Hematopoietic multipotent progenitor cell treated with erythropoietin and hydrocortisone succinate and interleukin-3 and kit ligand, for 17 days (in vitro differentiated cells): ENCODE measurements around the gene XAGE1A.
"Not testable (repeated sequence)": the region's sequence is repeated elsewhere in the genome, so short reads cannot be mapped to it uniquely, and the experiment has no call there.

Experiments
- DNase-seq: peaks from one replicate; pipeline ENCODE4 v3.0.0-alpha.2; 2015; ENCODE audit warnings: low spot score

The XAGE1A gene, protein sequence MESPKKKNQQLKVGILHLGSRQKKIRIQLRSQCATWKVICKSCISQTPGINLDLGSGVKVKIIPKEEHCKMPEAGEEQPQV

DNA sequence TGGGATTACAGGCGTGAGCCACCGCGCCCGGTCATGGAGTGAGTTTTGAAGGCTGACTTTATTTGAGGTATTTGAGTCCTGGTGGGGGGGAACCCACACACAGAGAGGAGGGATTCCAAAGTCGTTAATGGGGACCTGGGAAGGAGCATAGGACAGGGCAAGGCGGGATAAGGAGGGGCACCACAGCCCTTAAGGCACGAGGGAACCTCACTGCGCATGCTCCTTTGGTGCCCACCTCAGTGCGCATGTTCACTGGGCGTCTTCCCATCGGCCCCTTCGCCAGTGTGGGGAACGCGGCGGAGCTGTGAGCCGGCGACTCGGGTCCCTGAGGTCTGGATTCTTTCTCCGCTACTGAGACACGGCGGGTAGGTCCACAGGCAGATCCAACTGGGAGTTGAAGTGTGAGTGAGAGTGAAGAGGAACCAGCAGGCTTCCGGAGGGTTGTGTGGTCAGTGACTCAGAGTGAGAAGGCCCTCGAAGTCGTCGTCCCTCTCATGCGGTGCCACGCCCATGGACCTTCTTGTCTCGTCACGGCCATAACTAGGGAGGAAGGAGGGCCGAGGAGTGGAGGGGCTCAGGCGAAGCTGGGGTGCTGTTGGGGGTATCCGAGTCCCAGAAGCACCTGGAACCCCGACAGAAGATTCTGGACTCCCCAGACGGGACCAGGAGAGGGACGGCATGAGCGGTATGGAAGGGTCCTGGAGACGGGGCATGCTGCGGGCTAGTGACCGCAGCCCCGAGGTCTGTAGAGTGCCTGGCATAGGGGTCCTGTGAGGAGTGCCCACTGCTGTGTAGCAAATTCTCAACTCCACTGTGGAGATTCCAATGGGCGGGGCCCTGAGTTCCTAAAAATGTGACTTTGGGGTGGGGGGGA is at the start of gene XAGE1A:
Gene XAGE1A, plus strand, starts transcription at position 264 of the 874 bp plus-strand sequence. CDS start 1,554 bp downstream, outside the sequence.
- not testable (repeated sequence) for DNase-seq

DNA sequence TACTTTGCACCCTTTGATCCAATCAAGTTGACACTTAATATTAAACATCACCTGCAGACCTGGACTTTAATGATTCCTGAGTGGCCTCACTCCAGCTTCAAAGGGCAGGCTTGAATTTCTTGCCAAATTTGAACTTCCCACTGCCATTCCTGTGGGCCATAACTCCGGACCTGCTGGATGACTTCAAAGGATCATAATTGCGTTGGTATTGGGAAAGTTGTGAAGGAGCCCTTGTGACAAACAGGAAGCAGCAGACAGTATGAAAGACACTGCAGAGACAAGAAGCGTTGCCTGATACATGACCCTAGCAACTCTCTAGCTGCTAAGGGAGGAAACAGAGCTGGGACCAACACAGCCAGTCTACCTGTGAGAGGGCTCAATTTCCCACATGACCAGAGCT is 43.6 kb upstream of the XAGE1A start:
- not testable (repeated sequence) for DNase-seq

DNA sequence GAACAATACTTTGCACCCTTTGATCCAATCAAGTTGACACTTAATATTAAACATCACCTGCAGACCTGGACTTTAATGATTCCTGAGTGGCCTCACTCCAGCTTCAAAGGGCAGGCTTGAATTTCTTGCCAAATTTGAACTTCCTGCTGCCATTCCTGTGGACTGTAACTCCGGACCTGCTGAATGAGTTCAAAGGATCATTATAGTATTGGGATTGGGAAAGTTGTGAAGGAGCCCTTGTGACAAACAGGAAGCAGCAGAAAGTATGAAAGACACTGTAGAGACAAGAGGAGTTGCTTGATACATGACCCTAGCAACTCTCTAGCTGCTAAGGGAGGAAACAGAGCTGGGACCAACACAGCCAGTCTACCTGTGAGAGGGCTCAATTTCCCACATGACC is 24.3 kb upstream of the XAGE1A start:
- not testable (repeated sequence) for DNase-seq

DNA sequence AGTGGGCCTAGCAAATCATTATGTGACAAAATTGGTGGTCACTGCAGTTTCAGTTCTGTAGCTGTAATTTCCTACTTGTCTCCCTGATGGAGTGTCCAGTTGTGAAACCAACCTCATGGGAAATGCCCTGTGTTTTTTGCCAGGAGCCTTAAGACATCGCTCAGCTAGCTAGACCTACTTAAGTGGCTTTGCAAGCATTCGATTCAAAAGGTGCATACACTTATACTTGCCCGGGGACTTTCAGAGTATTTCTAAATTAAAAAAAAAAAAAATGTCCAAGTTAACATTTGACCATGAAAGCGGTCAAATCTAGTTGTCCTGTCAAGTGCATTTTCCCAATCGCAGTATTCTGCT is 788 bp downstream of the XAGE1A start:
- not testable (repeated sequence) for DNase-seq

DNA sequence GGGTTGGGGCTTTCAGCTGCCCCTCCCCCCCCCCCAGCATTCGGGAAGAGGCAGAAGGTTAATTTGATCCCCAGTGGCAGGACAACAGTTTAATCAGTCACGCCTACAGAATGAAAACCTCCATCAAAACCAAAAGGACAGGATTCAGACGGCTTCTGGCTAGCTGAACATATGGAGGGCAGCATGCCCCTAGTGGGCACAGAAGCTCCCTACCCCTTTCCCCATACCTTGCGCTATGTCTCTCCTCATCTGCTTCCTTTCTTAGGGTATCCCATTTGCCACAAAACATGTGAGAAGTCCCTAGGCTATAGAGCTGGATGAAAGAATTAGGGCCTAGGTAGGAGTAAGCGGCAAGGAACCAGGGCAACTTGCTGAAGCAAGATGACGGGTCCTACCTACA is 5.8 kb downstream of the XAGE1A start:
- DNase-seq: not testable (repeated sequence)

DNA sequence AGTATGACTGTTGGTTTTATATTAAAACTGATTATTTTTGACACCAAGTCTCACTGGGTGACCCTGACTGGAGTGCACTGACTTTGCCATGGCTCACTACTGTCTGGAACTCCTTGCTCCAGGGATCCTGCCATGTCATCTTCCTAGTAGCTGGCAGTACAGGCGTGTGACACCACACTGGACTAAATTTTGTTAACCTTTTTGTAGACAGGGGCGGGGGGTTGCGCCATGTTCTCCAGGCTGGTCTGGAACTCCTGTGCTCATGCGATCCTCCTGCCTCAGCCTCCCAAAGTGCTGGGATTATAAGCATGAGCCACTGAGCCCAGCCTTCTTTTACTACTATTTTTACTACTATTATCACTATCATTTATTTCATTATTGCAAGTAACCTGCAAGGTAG is 8.9 kb downstream of the XAGE1A start:
- DNase-seq: no peak

DNA sequence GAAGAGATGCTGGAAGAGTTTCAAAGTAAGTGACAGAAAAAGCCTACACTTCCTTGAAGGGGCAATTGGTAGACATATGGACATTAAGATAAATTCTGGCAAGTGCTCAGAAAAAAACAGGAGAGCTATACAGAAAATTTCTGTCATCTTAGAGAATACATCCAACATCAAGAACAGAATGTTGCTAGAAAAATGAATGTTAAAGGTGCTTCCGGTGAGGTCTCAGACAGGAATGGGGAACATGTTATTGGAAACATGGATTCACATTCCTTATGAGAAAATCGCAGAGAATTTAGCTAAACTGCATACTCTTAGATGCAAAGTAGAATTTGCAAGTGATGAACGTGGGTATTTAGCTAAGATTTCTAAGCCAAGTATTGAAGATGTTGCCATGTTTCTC is 11.7 kb downstream of the XAGE1A start:
- DNase-seq: no peak

DNA sequence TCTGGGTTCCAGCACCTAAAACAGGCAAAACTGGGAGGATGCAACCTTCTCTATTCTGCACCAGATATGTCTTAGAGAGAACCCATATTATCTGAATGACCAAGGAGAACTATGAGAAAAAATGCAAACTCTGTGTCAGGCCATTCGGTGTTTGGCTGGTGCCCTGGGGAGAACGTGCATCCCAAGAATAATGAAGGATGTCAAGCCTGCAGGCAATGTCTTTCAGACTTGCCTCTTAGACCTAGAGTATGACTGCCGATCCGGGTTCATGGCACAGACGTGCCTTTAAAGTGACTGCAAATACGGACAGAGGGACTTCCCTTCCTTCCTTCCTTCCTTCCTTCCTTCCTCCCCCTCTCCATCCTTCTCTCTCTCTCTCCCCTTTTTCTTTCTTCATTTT is 14.3 kb downstream of the XAGE1A start:
- no peak for DNase-seq

DNA sequence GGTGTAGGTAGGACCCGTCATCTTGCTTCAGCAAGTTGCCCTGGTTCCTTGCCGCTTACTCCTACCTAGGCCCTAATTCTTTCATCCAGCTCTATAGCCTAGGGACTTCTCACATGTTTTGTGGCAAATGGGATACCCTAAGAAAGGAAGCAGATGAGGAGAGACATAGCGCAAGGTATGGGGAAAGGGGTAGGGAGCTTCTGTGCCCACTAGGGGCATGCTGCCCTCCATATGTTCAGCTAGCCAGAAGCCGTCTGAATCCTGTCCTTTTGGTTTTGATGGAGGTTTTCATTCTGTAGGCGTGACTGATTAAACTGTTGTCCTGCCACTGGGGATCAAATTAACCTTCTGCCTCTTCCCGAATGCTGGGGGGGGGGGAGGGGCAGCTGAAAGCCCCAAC is 15.5 kb downstream of the XAGE1A start:
- DNase-seq: not testable (repeated sequence)

DNA sequence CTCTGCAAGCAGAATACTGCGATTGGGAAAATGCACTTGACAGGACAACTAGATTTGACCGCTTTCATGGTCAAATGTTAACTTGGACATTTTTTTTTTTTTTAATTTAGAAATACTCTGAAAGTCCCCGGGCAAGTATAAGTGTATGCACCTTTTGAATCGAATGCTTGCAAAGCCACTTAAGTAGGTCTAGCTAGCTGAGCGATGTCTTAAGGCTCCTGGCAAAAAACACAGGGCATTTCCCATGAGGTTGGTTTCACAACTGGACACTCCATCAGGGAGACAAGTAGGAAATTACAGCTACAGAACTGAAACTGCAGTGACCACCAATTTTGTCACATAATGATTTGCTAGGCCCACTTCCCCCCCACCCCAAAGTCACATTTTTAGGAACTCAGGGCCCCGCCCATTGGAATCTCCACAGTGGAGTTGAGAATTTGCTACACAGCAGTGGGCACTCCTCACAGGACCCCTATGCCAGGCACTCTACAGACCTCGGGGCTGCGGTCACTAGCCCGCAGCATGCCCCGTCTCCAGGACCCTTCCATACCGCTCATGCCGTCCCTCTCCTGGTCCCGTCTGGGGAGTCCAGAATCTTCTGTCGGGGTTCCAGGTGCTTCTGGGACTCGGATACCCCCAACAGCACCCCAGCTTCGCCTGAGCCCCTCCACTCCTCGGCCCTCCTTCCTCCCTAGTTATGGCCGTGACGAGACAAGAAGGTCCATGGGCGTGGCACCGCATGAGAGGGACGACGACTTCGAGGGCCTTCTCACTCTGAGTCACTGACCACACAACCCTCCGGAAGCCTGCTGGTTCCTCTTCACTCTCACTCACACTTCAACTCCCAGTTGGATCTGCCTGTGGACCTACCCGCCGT is 20.7 kb downstream of the XAGE1A start:
- not testable (repeated sequence) for DNase-seq

DNA sequence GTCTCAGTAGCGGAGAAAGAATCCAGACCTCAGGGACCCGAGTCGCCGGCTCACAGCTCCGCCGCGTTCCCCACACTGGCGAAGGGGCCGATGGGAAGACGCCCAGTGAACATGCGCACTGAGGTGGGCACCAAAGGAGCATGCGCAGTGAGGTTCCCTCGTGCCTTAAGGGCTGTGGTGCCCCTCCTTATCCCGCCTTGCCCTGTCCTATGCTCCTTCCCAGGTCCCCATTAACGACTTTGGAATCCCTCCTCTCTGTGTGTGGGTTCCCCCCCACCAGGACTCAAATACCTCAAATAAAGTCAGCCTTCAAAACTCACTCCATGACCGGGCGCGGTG is 21.3 kb downstream of the XAGE1A start, which contains the start of gene XAGE1B:
Gene XAGE1B, minus strand, starts transcription at position 77 of the 339 bp plus-strand sequence. CDS start 1,536 bp downstream, outside the sequence.
- DNase-seq: not testable (repeated sequence)

DNA sequence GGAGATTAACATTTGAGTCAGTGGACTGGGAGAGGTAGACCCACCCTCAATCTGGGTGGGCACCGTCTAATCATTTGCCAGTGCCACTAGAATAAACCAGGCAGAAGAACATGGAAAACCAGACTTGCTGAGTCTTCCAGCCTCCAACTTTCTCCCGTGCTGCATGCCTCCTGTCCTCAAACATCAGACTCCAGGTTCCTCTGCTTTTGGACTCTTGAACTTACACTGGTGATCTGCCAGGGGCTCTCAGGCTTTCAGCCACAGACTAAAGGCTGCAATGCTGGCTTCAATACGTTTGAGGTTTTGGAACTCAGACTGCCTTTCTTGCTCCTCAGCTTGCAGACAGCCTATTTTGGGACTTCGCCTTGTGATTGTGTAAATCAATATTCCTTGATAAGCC is 45.4 kb downstream of the XAGE1A start:
- not testable (repeated sequence) for DNase-seq

DNA sequence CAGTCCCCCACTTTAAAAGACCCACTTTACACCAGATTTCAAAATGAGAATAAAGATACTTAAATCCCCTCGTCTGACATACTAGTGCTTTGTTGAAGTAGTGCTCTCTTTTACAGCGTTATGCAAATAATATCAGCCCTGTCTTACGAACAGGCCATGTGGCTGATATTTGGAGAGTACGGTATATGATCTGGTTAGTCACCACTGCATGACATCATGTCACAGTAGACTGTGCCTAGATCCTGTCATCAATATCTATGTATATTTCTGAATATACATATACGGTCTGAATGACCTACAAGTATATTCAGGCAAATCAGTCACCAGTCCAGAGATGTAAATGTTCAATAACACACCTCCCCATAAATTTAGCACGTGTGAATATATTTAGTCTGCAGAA is 46.7 kb downstream of the XAGE1A start:
- DNase-seq: no peak

DNA sequence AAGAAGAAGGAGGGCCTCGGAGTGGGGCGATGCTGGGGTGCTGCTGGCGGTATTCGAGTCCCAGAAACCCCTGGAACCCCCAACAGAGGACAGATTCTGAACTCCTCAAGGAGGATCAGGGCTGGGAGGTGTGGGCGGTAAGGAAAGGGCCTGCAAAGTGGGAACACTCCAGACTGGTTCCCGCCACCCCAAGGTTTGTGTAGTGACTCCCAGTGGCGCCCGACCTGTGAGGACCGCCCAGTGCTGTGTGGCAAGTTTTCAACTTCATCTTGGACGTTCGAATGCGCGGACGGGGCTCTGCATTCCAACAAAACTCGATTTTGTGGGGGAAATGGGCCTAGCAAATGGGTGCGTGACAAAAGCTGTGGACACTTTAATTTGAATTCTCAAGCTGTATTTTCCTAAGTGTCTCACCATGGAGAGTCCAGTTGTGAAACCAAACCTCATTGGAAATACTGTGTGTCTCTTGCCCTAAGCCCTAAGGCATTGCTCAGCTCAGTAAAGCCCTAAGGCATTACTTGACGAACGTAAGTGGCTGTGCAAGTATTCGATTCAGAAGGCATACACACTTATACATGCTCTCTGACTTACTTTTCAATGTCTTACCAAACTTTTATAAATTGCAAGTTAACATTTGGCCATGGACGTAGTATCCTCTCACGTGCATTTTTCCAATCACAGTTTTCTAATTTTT is 48.7 kb downstream of the XAGE1A start:
- DNase-seq: no peak

DNA sequence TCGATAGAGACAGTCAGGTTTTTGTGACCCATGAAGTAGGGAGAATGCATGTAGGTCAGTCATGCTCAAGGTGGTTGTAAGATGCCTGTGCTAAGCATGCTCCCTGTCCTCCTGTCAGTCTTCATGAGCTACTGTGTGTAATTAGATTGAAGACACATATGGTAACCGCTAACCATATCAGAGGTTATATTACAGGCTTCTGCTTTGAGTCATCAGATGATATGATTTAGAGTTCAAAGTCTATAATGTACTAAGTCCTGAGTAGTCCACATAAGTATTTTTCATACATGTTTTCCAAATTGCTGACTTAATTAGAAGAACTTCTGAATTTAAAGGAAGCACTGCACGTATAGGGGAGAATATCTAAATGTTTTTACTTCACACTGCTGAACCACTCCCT is 53.2 kb downstream of the XAGE1A start:
- DNase-seq: not testable (repeated sequence)
